ENCODE data around the gene KMT5B.

Gene KMT5B

GRCh38 chr11:68160100-68160695, 52.9 kb downstream of the KMT5B start:
- TF ChIP-seq JUND (IDR thresholded peaks at IDR 0.05; ENCODE audit: low read depth), result no peak
- in situ Hi-C loops (cut with HindIII; ENCODE audit: low pct_unique_long_range_greater_than_20kb, low sequenced_read_pairs), result no loop called here
- peak in 1 of 2 experiments; percentile 11 for DNase-seq (ENCODE audit: low read depth in 1 of 2, low spot score in 1 of 2)

GRCh38 chr11:68159665-68160064, 53.4 kb downstream of the KMT5B start:
- no peak for TF ChIP-seq JUND (IDR thresholded peaks at IDR 0.05; ENCODE audit: low read depth)
- in situ Hi-C loops (cut with HindIII; ENCODE audit: low pct_unique_long_range_greater_than_20kb, low sequenced_read_pairs), result no loop called here
- DNase-seq (ENCODE audit: low read depth in 1 of 2, low spot score in 1 of 2), result no peak

GRCh38 chr11:68159161-68159560, 53.9 kb downstream of the KMT5B start:
- in situ Hi-C loops (cut with HindIII; ENCODE audit: low pct_unique_long_range_greater_than_20kb, low sequenced_read_pairs), result no loop called here
- TF ChIP-seq JUND (IDR thresholded peaks at IDR 0.05; ENCODE audit: low read depth), result no peak
- DNase-seq (ENCODE audit: low read depth in 1 of 2, low spot score in 1 of 2), result no peak

GRCh38 chr11:68158580-68158979, 54.5 kb downstream of the KMT5B start:
- TF ChIP-seq JUND (IDR thresholded peaks at IDR 0.05; ENCODE audit: low read depth), result no peak
- in situ Hi-C loops (cut with HindIII; ENCODE audit: low pct_unique_long_range_greater_than_20kb, low sequenced_read_pairs), result no loop called here
- no peak for DNase-seq (ENCODE audit: low read depth in 1 of 2, low spot score in 1 of 2)

- no peak for TF ChIP-seq JUND (IDR thresholded peaks at IDR 0.05; ENCODE audit: low read depth)
- no peak for DNase-seq (ENCODE audit: low read depth in 1 of 2, low spot score in 1 of 2)
- in situ Hi-C loops (cut with HindIII; ENCODE audit: low pct_unique_long_range_greater_than_20kb, low sequenced_read_pairs), result no loop called here
These were observed 59.4 kb downstream of the KMT5B start for GRCh38 chr11:68153742-68154141.

DNA sequence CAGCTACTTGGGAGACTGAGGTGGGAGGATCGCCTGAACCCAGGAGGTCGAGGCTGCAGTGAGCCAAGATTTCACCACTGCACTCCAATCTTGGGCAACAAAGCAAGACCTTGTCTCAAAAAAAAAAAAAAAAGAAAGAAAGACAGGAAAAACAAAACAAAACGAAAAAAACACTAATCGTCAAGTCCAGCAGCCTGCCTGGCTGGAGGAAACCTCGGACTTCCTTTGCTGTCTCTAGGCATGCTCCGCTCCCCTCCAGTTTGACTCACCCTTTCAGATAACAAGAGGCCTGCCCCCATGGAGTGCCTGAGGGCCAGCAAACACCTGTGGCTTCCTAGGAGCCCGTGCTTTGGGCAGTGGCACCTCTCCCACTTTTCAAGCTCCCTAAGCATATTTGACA, 63.1 kb downstream of the KMT5B start:
- in situ Hi-C loops (cut with HindIII; ENCODE audit: low pct_unique_long_range_greater_than_20kb, low sequenced_read_pairs), result no loop called here
- TF ChIP-seq JUND (IDR thresholded peaks at IDR 0.05; ENCODE audit: low read depth), result no peak
- DNase-seq (ENCODE audit: low read depth in 1 of 2, low spot score in 1 of 2), result peak in 1 of 2 experiments; percentile 45

GRCh38 chr11:68149417-68149816, 63.7 kb downstream of the KMT5B start:
- in situ Hi-C loops (cut with HindIII; ENCODE audit: low pct_unique_long_range_greater_than_20kb, low sequenced_read_pairs), result no loop called here
- no peak for DNase-seq (ENCODE audit: low read depth in 1 of 2, low spot score in 1 of 2)
- no peak for TF ChIP-seq JUND (IDR thresholded peaks at IDR 0.05; ENCODE audit: low read depth)

GRCh38 chr11:68148879-68149278, 64.2 kb downstream of the KMT5B start:
- no peak for DNase-seq (ENCODE audit: low read depth in 1 of 2, low spot score in 1 of 2)
- no peak for TF ChIP-seq JUND (IDR thresholded peaks at IDR 0.05; ENCODE audit: low read depth)
- in situ Hi-C loops (cut with HindIII; ENCODE audit: low pct_unique_long_range_greater_than_20kb, low sequenced_read_pairs), result no loop called here

GRCh38 chr11:68148071-68148805, 64.9 kb downstream of the KMT5B start:
- no peak for DNase-seq (ENCODE audit: low read depth in 1 of 2, low spot score in 1 of 2)
- TF ChIP-seq JUND (IDR thresholded peaks at IDR 0.05; ENCODE audit: low read depth), result no peak
- in situ Hi-C loops (cut with HindIII; ENCODE audit: low pct_unique_long_range_greater_than_20kb, low sequenced_read_pairs), result no loop called here

GRCh38 chr11:68146704-68147474, 66.2 kb downstream of the KMT5B start:
- no peak for TF ChIP-seq JUND (IDR thresholded peaks at IDR 0.05; ENCODE audit: low read depth)
- peak; percentile 31 to 76 for DNase-seq (ENCODE audit: low read depth in 1 of 2, low spot score in 1 of 2)
- in situ Hi-C loops (cut with HindIII; ENCODE audit: low pct_unique_long_range_greater_than_20kb, low sequenced_read_pairs), result no loop called here

GRCh38 chr11:68146010-68146540, 67.0 kb downstream of the KMT5B start:
- peak; percentile 63 to 97 for DNase-seq (ENCODE audit: low read depth in 1 of 2, low spot score in 1 of 2)
- in situ Hi-C loops (cut with HindIII; ENCODE audit: low pct_unique_long_range_greater_than_20kb, low sequenced_read_pairs), result no loop called here
- no peak for TF ChIP-seq JUND (IDR thresholded peaks at IDR 0.05; ENCODE audit: low read depth)

GRCh38 chr11:68145120-68145866, 67.8 kb downstream of the KMT5B start:
- in situ Hi-C loops (cut with HindIII; ENCODE audit: low pct_unique_long_range_greater_than_20kb, low sequenced_read_pairs), result no loop called here
- DNase-seq (ENCODE audit: low read depth in 1 of 2, low spot score in 1 of 2), result peak in 1 of 2 experiments; percentile 55
- no peak for TF ChIP-seq JUND (IDR thresholded peaks at IDR 0.05; ENCODE audit: low read depth)
